ENCODE results near the gene EXOC6B. TPM values are rescaled to one million over a fixed set of nuclear protein-coding genes. Genes with fewer than 3 reads are reported as not detected.
A peak's percentile ranks its signal among the peaks of the same experiment; 100 is the strongest.

Gene EXOC6B
- total RNA-seq, 1 donor from 2014 or later, result 24.5 TPM

- Histone ChIP-seq H3K27me3 (ENCODE audit: control insufficient read depth in 3 of 3, insufficient read depth in 3 of 3, low read length in 3 of 3) (peaks cover 17 to 63% (median 50%) of the 10 kb centered on the region in 3 donors), H3K9me3 (ENCODE audit: control insufficient read depth in 3 of 3, low read length in 3 of 3) (no peaks in the 10 kb centered on the region), H3K4me1 (ENCODE audit: control insufficient read depth in 3 of 3, insufficient read depth in 3 of 3, low read length in 3 of 3) (peaks cover 50 to 74% (median 62%) of the 10 kb centered on the region in 3 donors), H3K36me3 (ENCODE audit: control insufficient read depth in 3 of 3, insufficient read depth in 3 of 3, low read length in 3 of 3) (no peaks in the 10 kb centered on the region), H3K9ac (ENCODE audit: low read depth in 1 of 3, low read length in 3 of 3) (peak within 1 kb of the TSS in 2 of 3 donors; percentile 45 to 77), H3K4me3 (ENCODE audit: low read length in 3 of 3) (peak within 1 kb of the TSS; percentile 66 to 75 (median 74)), H3K27ac (ENCODE audit: low read depth, low read length) (no peak within 1 kb of the TSS)
Observed at GRCh38 chr2:72147303-72147971, 678.4 kb downstream of the EXOC6B start, which contains the start of gene CYP26B1. Gene CYP26B1, minus strand, starts transcription at chr2:72147862. Its CDS starts 28 bp downstream, at chr2:72147834.

GRCh38 chr2:72146347-72147302 is 679.2 kb downstream of the EXOC6B start:
- Histone ChIP-seq H3K9me3 (ENCODE audit: control insufficient read depth in 3 of 3, low read length in 3 of 3) (no peaks in the 10 kb centered on the region), H3K9ac (ENCODE audit: low read depth in 1 of 3, low read length in 3 of 3) (peak overlapping the region in 2 of 3 donors; percentile 45 to 77), H3K4me3 (ENCODE audit: low read length in 3 of 3) (peak overlapping the region; percentile 63 to 72 (median 69)), H3K4me1 (ENCODE audit: control insufficient read depth in 3 of 3, insufficient read depth in 3 of 3, low read length in 3 of 3) (peaks cover 53 to 69% (median 62%) of the 10 kb centered on the region in 3 donors), H3K27ac (ENCODE audit: low read depth, low read length) (no peak overlapping the region), H3K36me3 (ENCODE audit: control insufficient read depth in 3 of 3, insufficient read depth in 3 of 3, low read length in 3 of 3) (no peaks in the 10 kb centered on the region), H3K27me3 (ENCODE audit: control insufficient read depth in 3 of 3, insufficient read depth in 3 of 3, low read length in 3 of 3) (peaks cover 17 to 63% (median 50%) of the 10 kb centered on the region in 3 donors)

DNA sequence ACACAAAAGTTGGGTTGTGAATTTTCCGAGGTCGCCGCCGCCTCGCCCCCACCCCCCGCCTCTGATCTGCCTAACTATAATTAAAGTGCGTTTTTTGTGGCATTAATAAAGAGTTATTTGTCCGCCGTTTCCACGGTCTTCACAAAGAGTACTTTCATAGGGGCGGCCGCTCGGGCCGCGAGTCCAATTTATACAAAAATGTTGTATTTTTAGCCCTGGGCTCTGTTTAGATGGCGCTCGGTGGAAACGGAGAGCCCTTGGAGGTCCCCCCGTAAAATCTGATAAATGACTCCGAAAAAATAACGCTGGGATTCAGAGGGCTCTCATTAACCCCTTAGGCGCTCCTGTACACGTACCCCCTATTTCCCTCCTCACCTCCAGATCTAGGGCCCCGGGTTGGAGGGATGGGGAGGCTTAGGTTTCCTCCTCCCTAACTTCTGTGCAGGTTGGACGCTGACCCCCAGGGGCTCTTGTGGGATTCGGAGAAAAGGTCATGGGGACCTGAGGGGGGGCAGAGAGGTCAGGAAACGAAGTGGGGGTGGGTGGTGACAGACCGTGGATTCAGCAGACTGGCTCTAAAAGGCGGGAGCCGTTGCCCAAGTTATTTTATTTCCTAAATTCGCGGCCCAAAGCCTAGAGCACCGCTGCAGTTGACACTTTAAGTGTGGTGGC is 680.0 kb downstream of the EXOC6B start:
- peaks cover 14 to 57% (median 47%) of the 10 kb centered on the region in 3 donors for H3K27me3 ChIP-seq (ENCODE audit: control insufficient read depth in 3 of 3, insufficient read depth in 3 of 3, low read length in 3 of 3)
- peaks cover 54 to 66% (median 62%) of the 10 kb centered on the region in 3 donors for H3K4me1 ChIP-seq (ENCODE audit: control insufficient read depth in 3 of 3, insufficient read depth in 3 of 3, low read length in 3 of 3)
- no peaks in the 10 kb centered on the region for H3K9me3 ChIP-seq (ENCODE audit: control insufficient read depth in 3 of 3, low read length in 3 of 3)
- peak overlapping the region; percentile 73 for H3K27ac ChIP-seq (ENCODE audit: low read depth, low read length)
- peak overlapping the region in 2 of 3 donors; percentile 45 to 72 for H3K9ac ChIP-seq (ENCODE audit: low read depth in 1 of 3, low read length in 3 of 3)
- peak overlapping the region; percentile 63 to 72 (median 69) for H3K4me3 ChIP-seq (ENCODE audit: low read length in 3 of 3)
- no peaks in the 10 kb centered on the region for H3K36me3 ChIP-seq (ENCODE audit: control insufficient read depth in 3 of 3, insufficient read depth in 3 of 3, low read length in 3 of 3)

GRCh38 chr2:72145289-72145657 is 680.6 kb downstream of the EXOC6B start:
- peaks cover 10 to 52% (median 44%) of the 10 kb centered on the region in 3 donors for H3K27me3 ChIP-seq (ENCODE audit: control insufficient read depth in 3 of 3, insufficient read depth in 3 of 3, low read length in 3 of 3)
- peak overlapping the region; percentile 69 to 73 (median 72) for H3K4me3 ChIP-seq (ENCODE audit: low read length in 3 of 3)
- H3K4me1 ChIP-seq (ENCODE audit: control insufficient read depth in 3 of 3, insufficient read depth in 3 of 3, low read length in 3 of 3), result peaks cover 58 to 66% (median 60%) of the 10 kb centered on the region in 3 donors
- H3K9me3 ChIP-seq (ENCODE audit: control insufficient read depth in 3 of 3, low read length in 3 of 3), result no peaks in the 10 kb centered on the region
- no peaks in the 10 kb centered on the region for H3K36me3 ChIP-seq (ENCODE audit: control insufficient read depth in 3 of 3, insufficient read depth in 3 of 3, low read length in 3 of 3)
- H3K9ac ChIP-seq (ENCODE audit: low read depth in 1 of 3, low read length in 3 of 3), result peak overlapping the region; percentile 45 to 72 (median 69)
- H3K27ac ChIP-seq (ENCODE audit: low read depth, low read length), result peak overlapping the region; percentile 73

- Histone ChIP-seq H3K27ac (ENCODE audit: low read depth, low read length) (peak overlapping the region; percentile 73), H3K9me3 (ENCODE audit: control insufficient read depth in 3 of 3, low read length in 3 of 3) (no peaks in the 10 kb centered on the region), H3K36me3 (ENCODE audit: control insufficient read depth in 3 of 3, insufficient read depth in 3 of 3, low read length in 3 of 3) (no peaks in the 10 kb centered on the region), H3K4me1 (ENCODE audit: control insufficient read depth in 3 of 3, insufficient read depth in 3 of 3, low read length in 3 of 3) (peaks cover 57 to 65% (median 57%) of the 10 kb centered on the region in 3 donors), H3K4me3 (ENCODE audit: low read length in 3 of 3) (peak overlapping the region; percentile 69 to 73 (median 72)), H3K27me3 (ENCODE audit: control insufficient read depth in 3 of 3, insufficient read depth in 3 of 3, low read length in 3 of 3) (peaks cover 10 to 47% (median 39%) of the 10 kb centered on the region in 3 donors), H3K9ac (ENCODE audit: low read depth in 1 of 3, low read length in 3 of 3) (peak overlapping the region; percentile 45 to 72 (median 69))
Observed at GRCh38 chr2:72144632-72145288, 681.1 kb downstream of the EXOC6B start.

- Histone ChIP-seq H3K4me3 (ENCODE audit: low read length in 3 of 3) (peak overlapping the region; percentile 63 to 73 (median 69)), H3K36me3 (ENCODE audit: control insufficient read depth in 3 of 3, insufficient read depth in 3 of 3, low read length in 3 of 3) (no peaks in the 10 kb centered on the region), H3K9ac (ENCODE audit: low read depth in 1 of 3, low read length in 3 of 3) (peak overlapping the region in 2 of 3 donors; percentile 69 to 83), H3K9me3 (ENCODE audit: control insufficient read depth in 3 of 3, low read length in 3 of 3) (no peaks in the 10 kb centered on the region), H3K4me1 (ENCODE audit: control insufficient read depth in 3 of 3, insufficient read depth in 3 of 3, low read length in 3 of 3) (peaks cover 56 to 65% (median 57%) of the 10 kb centered on the region in 3 donors), H3K27me3 (ENCODE audit: control insufficient read depth in 3 of 3, insufficient read depth in 3 of 3, low read length in 3 of 3) (peaks cover 10 to 42% (median 34%) of the 10 kb centered on the region in 3 donors), H3K27ac (ENCODE audit: low read depth, low read length) (no peak overlapping the region)
Observed at GRCh38 chr2:72144274-72144631, 681.6 kb downstream of the EXOC6B start.

DNA sequence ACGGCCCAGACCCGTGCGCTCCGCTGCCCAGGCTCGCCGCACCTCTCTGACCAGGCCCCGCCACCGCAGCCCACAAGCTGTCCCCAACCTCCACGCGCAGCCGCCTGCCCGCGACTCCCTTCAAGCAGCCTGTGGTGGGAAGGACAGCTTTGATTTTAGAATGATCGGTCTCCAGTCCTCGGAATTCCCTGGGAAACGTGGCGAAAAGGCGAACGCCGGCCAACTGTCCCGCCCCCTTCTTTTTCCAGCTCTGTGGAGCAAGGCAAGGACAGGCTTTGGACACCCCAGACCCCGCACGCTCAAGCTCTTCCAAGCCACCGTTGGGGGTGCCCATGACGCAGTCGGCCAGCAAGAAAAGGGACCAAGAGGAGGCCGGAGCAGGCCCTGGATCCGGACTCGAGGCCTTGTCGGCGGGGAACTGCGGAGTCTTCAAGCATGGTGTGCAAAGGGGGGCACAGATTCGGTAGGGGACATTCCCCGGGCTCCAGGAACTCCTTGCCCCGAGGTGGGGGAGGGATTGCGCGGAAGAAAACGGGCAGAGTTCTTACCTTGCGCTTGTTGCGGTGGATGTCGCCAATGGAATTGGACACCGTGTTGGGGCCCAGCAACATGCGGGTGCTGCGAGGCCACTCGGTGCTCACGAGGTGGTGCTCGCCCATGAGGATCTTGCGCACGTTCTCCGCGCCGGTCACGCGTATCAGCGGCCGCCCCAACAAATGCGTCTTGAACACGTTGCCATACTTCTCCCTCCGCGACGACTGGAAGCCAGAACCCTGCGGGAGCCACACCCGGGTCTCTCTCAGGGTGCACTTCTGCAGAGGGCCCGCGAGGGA is 682.2 kb downstream of the EXOC6B start:
- H3K9me3 ChIP-seq (ENCODE audit: control insufficient read depth in 3 of 3, low read length in 3 of 3), result no peaks in the 10 kb centered on the region
- H3K27ac ChIP-seq (ENCODE audit: low read depth, low read length), result peak overlapping the region; percentile 69
- H3K9ac ChIP-seq (ENCODE audit: low read depth in 1 of 3, low read length in 3 of 3), result peak overlapping the region in 2 of 3 donors; percentile 64 to 83
- peaks cover 10 to 39% (median 31%) of the 10 kb centered on the region in 3 donors for H3K27me3 ChIP-seq (ENCODE audit: control insufficient read depth in 3 of 3, insufficient read depth in 3 of 3, low read length in 3 of 3)
- H3K4me3 ChIP-seq (ENCODE audit: low read length in 3 of 3), result peak overlapping the region; percentile 36 to 63 (median 49)
- no peaks in the 10 kb centered on the region for H3K36me3 ChIP-seq (ENCODE audit: control insufficient read depth in 3 of 3, insufficient read depth in 3 of 3, low read length in 3 of 3)
- peaks cover 59 to 67% (median 60%) of the 10 kb centered on the region in 3 donors for H3K4me1 ChIP-seq (ENCODE audit: control insufficient read depth in 3 of 3, insufficient read depth in 3 of 3, low read length in 3 of 3)

DNA sequence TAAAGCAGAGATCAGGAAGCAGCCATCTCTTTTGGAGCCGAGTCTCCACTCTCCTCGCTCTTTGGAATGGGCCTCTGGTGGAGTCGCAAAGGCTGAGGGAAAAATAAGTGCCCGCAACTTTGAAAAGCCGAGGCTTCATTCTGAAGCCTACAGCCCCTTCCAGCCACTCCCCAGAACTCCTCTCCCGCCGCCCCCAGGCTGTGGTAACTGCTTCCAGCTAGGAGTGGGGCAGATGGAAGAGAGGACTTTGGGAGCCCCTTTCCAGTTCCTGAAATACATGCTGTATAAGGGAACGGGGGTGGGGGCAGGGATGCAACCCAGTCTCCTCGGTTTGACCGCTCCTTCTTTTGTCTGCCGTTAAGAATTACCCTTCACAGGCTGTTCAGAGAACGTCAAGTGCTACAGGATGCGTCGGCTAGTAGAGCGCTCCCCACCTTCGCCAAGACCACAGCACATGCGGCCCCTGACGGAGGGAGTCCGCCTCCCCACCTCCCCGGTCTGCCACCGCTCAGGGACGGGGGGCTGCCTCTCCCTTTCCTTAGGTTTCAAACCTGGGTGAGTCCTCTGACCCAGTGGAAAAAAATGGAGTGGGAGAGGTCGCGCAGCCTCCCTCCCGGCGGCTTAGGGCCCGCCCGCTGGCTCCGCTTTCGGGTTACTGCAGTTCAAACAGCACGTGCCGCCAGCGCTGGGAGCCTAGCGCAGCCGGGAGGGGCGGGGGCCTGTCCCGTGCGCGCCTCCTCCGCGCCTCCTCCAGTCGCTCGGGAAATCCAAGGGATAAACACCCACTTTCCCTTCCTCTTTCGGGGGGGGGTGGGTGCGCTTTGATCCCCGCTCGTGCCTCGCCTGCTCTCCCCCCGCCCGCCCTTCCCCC is 683.0 kb downstream of the EXOC6B start:
- H3K27me3 ChIP-seq (ENCODE audit: control insufficient read depth in 3 of 3, insufficient read depth in 3 of 3, low read length in 3 of 3), result peaks cover 10 to 33% (median 26%) of the 10 kb centered on the region in 3 donors
- H3K4me1 ChIP-seq (ENCODE audit: control insufficient read depth in 3 of 3, insufficient read depth in 3 of 3, low read length in 3 of 3), result peaks cover 63 to 70% (median 63%) of the 10 kb centered on the region in 3 donors
- H3K27ac ChIP-seq (ENCODE audit: low read depth, low read length), result peak overlapping the region; percentile 69
- H3K4me3 ChIP-seq (ENCODE audit: low read length in 3 of 3), result peak overlapping the region; percentile 49 to 63 (median 54)
- H3K36me3 ChIP-seq (ENCODE audit: control insufficient read depth in 3 of 3, insufficient read depth in 3 of 3, low read length in 3 of 3), result no peaks in the 10 kb centered on the region
- peak overlapping the region in 2 of 3 donors; percentile 64 to 83 for H3K9ac ChIP-seq (ENCODE audit: low read depth in 1 of 3, low read length in 3 of 3)
- H3K9me3 ChIP-seq (ENCODE audit: control insufficient read depth in 3 of 3, low read length in 3 of 3), result no peaks in the 10 kb centered on the region

All from skeletal muscle tissue (tissue), 4 donors.